ENCODE results near the gene MED27.

The MED27 gene

GRCh38 chr9:131831380-131832165 is 248.1 kb downstream of the MED27 start:
- H3K4me1 ChIP-seq (ENCODE audit: insufficient read depth, low read length): no peaks in the 10 kb centered on the region
- no peak overlapping the region for H3K9ac ChIP-seq (ENCODE audit: low read length)
- H3K27ac ChIP-seq (ENCODE audit: low read depth, low read length): no peak overlapping the region
- H3K36me3 ChIP-seq (ENCODE audit: insufficient read depth, low read length): no peaks in the 10 kb centered on the region
- no peak overlapping the region for H3K4me3 ChIP-seq (ENCODE audit: low read depth in 1 of 2, low read length in 2 of 2)
- peaks cover 13% of the 10 kb centered on the region for H3K9me3 ChIP-seq (ENCODE audit: low read length)
- H3K27me3 ChIP-seq (ENCODE audit: control insufficient read depth in 1 of 2, insufficient read depth in 2 of 2, low read length in 2 of 2): no peaks in the 10 kb centered on the region

GRCh38 chr9:131827821-131828369 is 251.8 kb downstream of the MED27 start:
- no peaks in the 10 kb centered on the region for H3K36me3 ChIP-seq (ENCODE audit: insufficient read depth, low read length)
- H3K4me1 ChIP-seq (ENCODE audit: insufficient read depth, low read length): no peaks in the 10 kb centered on the region
- no peak overlapping the region for H3K9ac ChIP-seq (ENCODE audit: low read length)
- H3K27me3 ChIP-seq (ENCODE audit: control insufficient read depth in 1 of 2, insufficient read depth in 2 of 2, low read length in 2 of 2): peaks cover 0 to 14% of the 10 kb centered on the region in 2 donors
- H3K9me3 ChIP-seq (ENCODE audit: low read length): no peaks in the 10 kb centered on the region
- H3K4me3 ChIP-seq (ENCODE audit: low read depth in 1 of 2, low read length in 2 of 2): no peak overlapping the region
- no peak overlapping the region for H3K27ac ChIP-seq (ENCODE audit: low read depth, low read length)

GRCh38 chr9:131826966-131827525 is 252.6 kb downstream of the MED27 start:
- H3K27me3 ChIP-seq (ENCODE audit: control insufficient read depth in 1 of 2, insufficient read depth in 2 of 2, low read length in 2 of 2): peaks cover 0 to 14% of the 10 kb centered on the region in 2 donors
- H3K9ac ChIP-seq (ENCODE audit: low read length): no peak overlapping the region
- H3K27ac ChIP-seq (ENCODE audit: low read depth, low read length): no peak overlapping the region
- H3K4me3 ChIP-seq (ENCODE audit: low read depth in 1 of 2, low read length in 2 of 2): no peak overlapping the region
- H3K9me3 ChIP-seq (ENCODE audit: low read length): no peaks in the 10 kb centered on the region
- no peaks in the 10 kb centered on the region for H3K36me3 ChIP-seq (ENCODE audit: insufficient read depth, low read length)
- no peaks in the 10 kb centered on the region for H3K4me1 ChIP-seq (ENCODE audit: insufficient read depth, low read length)

- Histone ChIP-seq H3K4me1 (ENCODE audit: insufficient read depth, low read length) (no peaks in the 10 kb centered on the region), H3K27ac (ENCODE audit: low read depth, low read length) (no peak overlapping the region), H3K9me3 (ENCODE audit: low read length) (no peaks in the 10 kb centered on the region), H3K27me3 (ENCODE audit: control insufficient read depth in 1 of 2, insufficient read depth in 2 of 2, low read length in 2 of 2) (peaks cover 0 to 14% of the 10 kb centered on the region in 2 donors), H3K4me3 (ENCODE audit: low read depth in 1 of 2, low read length in 2 of 2) (no peak overlapping the region), H3K36me3 (ENCODE audit: insufficient read depth, low read length) (no peaks in the 10 kb centered on the region), H3K9ac (ENCODE audit: low read length) (no peak overlapping the region)
Observed at GRCh38 chr9:131826053-131826452, 253.6 kb downstream of the MED27 start.

GRCh38 chr9:131824953-131825495 is 254.6 kb downstream of the MED27 start:
- peaks cover 0 to 14% of the 10 kb centered on the region in 2 donors for H3K27me3 ChIP-seq (ENCODE audit: control insufficient read depth in 1 of 2, insufficient read depth in 2 of 2, low read length in 2 of 2)
- H3K36me3 ChIP-seq (ENCODE audit: insufficient read depth, low read length): no peaks in the 10 kb centered on the region
- H3K27ac ChIP-seq (ENCODE audit: low read depth, low read length): no peak overlapping the region
- H3K9me3 ChIP-seq (ENCODE audit: low read length): no peaks in the 10 kb centered on the region
- no peaks in the 10 kb centered on the region for H3K4me1 ChIP-seq (ENCODE audit: insufficient read depth, low read length)
- H3K4me3 ChIP-seq (ENCODE audit: low read depth in 1 of 2, low read length in 2 of 2): no peak overlapping the region
- H3K9ac ChIP-seq (ENCODE audit: low read length): no peak overlapping the region

- Histone ChIP-seq H3K4me1 (ENCODE audit: insufficient read depth, low read length) (no peaks in the 10 kb centered on the region), H3K4me3 (ENCODE audit: low read depth in 1 of 2, low read length in 2 of 2) (no peak overlapping the region), H3K36me3 (ENCODE audit: insufficient read depth, low read length) (no peaks in the 10 kb centered on the region), H3K9ac (ENCODE audit: low read length) (no peak overlapping the region), H3K27me3 (ENCODE audit: control insufficient read depth in 1 of 2, insufficient read depth in 2 of 2, low read length in 2 of 2) (peaks cover 0 to 14% of the 10 kb centered on the region in 2 donors), H3K9me3 (ENCODE audit: low read length) (no peaks in the 10 kb centered on the region), H3K27ac (ENCODE audit: low read depth, low read length) (no peak overlapping the region)
Observed at GRCh38 chr9:131824155-131824594, 255.5 kb downstream of the MED27 start.

- Histone ChIP-seq H3K9me3 (ENCODE audit: low read length) (no peaks in the 10 kb centered on the region), H3K4me3 (ENCODE audit: low read depth in 1 of 2, low read length in 2 of 2) (no peak overlapping the region), H3K4me1 (ENCODE audit: insufficient read depth, low read length) (no peaks in the 10 kb centered on the region), H3K9ac (ENCODE audit: low read length) (no peak overlapping the region), H3K36me3 (ENCODE audit: insufficient read depth, low read length) (no peaks in the 10 kb centered on the region), H3K27ac (ENCODE audit: low read depth, low read length) (no peak overlapping the region), H3K27me3 (ENCODE audit: control insufficient read depth in 1 of 2, insufficient read depth in 2 of 2, low read length in 2 of 2) (peaks cover 0 to 14% of the 10 kb centered on the region in 2 donors)
Observed at GRCh38 chr9:131823701-131824146, 255.9 kb downstream of the MED27 start.

- Histone ChIP-seq H3K4me1 (ENCODE audit: insufficient read depth, low read length) (no peaks in the 10 kb centered on the region), H3K27ac (ENCODE audit: low read depth, low read length) (no peak overlapping the region), H3K36me3 (ENCODE audit: insufficient read depth, low read length) (no peaks in the 10 kb centered on the region), H3K4me3 (ENCODE audit: low read depth in 1 of 2, low read length in 2 of 2) (no peak overlapping the region), H3K27me3 (ENCODE audit: control insufficient read depth in 1 of 2, insufficient read depth in 2 of 2, low read length in 2 of 2) (peaks cover 0 to 10% of the 10 kb centered on the region in 2 donors), H3K9me3 (ENCODE audit: low read length) (no peaks in the 10 kb centered on the region), H3K9ac (ENCODE audit: low read length) (no peak overlapping the region)
Observed at GRCh38 chr9:131818089-131818488, 261.6 kb downstream of the MED27 start.

- Histone ChIP-seq H3K27me3 (ENCODE audit: control insufficient read depth in 1 of 2, insufficient read depth in 2 of 2, low read length in 2 of 2) (peaks cover 0 to 10% of the 10 kb centered on the region in 2 donors), H3K9ac (ENCODE audit: low read length) (no peak overlapping the region), H3K9me3 (ENCODE audit: low read length) (no peaks in the 10 kb centered on the region), H3K4me1 (ENCODE audit: insufficient read depth, low read length) (no peaks in the 10 kb centered on the region), H3K4me3 (ENCODE audit: low read depth in 1 of 2, low read length in 2 of 2) (no peak overlapping the region), H3K36me3 (ENCODE audit: insufficient read depth, low read length) (no peaks in the 10 kb centered on the region), H3K27ac (ENCODE audit: low read depth, low read length) (no peak overlapping the region)
Observed at GRCh38 chr9:131817627-131818026, 262.0 kb downstream of the MED27 start.

GRCh38 chr9:131817073-131817472 is 262.6 kb downstream of the MED27 start:
- Histone ChIP-seq H3K36me3 (ENCODE audit: insufficient read depth, low read length) (no peaks in the 10 kb centered on the region), H3K4me1 (ENCODE audit: insufficient read depth, low read length) (no peaks in the 10 kb centered on the region), H3K4me3 (ENCODE audit: low read depth in 1 of 2, low read length in 2 of 2) (no peak overlapping the region), H3K9me3 (ENCODE audit: low read length) (no peaks in the 10 kb centered on the region), H3K27ac (ENCODE audit: low read depth, low read length) (no peak overlapping the region), H3K9ac (ENCODE audit: low read length) (no peak overlapping the region), H3K27me3 (ENCODE audit: control insufficient read depth in 1 of 2, insufficient read depth in 2 of 2, low read length in 2 of 2) (peaks cover 0 to 10% of the 10 kb centered on the region in 2 donors)

GRCh38 chr9:131815970-131816873 is 263.4 kb downstream of the MED27 start:
- Histone ChIP-seq H3K27ac (ENCODE audit: low read depth, low read length) (no peak overlapping the region), H3K4me1 (ENCODE audit: insufficient read depth, low read length) (no peaks in the 10 kb centered on the region), H3K27me3 (ENCODE audit: control insufficient read depth in 1 of 2, insufficient read depth in 2 of 2, low read length in 2 of 2) (peaks cover 0 to 10% of the 10 kb centered on the region in 2 donors), H3K36me3 (ENCODE audit: insufficient read depth, low read length) (no peaks in the 10 kb centered on the region), H3K4me3 (ENCODE audit: low read depth in 1 of 2, low read length in 2 of 2) (no peak overlapping the region), H3K9me3 (ENCODE audit: low read length) (no peaks in the 10 kb centered on the region), H3K9ac (ENCODE audit: low read length) (no peak overlapping the region)

Data from muscle layer of colon (tissue), 2 donors.